ENCODE measurements around the gene MYH4.

Gene MYH4

DNA sequence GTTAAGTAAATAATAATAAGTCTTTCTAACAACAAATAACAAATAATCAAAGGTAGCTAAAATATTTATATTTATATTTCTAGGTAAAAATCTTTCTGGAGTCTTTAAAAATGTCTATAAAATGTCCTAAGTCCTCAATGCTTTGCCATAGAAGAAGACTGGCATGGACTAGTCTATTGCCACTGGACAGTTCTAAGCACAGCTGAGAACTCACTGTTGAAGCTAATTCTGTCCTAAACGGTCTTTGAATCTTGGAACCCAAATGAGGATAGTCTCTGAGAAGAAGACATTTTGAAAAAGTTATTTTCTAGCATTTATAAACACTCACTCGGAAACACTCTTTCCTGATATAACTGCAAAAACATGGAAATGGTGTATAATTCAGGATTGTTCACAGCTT is 48.1 kb downstream of the MYH4 start:
- no peak for DNase-seq

DNA sequence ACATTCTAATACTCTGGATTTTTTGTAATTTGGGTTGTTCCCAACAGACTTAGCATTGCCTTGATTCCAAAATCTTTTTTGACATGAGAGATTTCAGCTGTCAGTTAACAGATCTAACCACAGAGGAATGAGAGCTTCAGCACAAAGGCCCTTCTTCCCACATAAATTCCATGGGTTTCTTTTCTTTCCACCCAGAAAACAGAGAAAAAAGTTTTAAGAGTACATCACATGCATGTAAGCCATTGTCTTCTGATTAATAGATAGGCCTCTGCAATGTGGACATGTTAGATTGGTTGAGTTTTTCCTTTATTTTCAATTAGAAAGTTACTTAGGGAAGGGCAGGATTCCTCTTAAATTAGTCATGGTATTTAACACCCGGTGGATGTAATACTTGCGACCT is 48.5 kb downstream of the MYH4 start:
- DNase-seq: no peak

DNA sequence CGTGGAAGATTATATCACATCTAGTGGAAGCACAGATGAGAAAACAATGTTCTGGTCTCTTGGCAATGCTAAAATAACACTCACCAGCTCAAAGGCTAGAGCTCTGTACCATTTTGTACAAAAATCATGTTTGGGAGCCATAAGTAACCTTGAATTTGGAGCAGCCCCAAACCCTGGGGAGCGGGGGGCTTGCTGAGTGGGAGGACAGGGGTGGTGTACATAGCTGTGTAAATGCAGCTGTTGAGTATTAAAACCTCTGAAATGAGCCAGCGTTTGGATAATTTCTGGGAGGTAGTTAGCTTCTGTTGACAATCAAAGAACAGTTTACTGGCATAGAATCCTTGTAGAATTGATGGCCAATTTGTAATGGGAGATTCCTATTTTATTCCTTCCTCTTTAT is 51.9 kb downstream of the MYH4 start:
- DNase-seq: no peak

DNA sequence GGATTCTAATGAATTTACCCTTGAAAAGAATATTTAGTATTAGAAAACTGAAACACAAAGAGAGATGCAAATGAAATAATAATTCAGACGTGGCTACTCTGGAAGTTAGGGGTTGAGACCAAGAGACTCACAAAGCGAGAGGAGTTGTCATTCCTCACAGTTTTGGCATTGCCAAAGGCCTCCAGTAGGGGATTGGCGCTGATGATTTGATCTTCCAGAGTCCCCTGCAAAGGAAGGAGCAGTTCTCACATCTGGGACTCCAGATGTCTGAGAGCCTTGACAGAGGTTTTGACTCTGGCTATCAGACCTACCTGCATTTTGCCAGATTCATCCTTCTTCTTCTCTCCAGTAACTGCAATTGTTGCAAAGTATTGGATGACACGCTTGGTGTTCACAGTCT is 54.2 kb downstream of the MYH4 start:
- DNase-seq: no peak

DNA sequence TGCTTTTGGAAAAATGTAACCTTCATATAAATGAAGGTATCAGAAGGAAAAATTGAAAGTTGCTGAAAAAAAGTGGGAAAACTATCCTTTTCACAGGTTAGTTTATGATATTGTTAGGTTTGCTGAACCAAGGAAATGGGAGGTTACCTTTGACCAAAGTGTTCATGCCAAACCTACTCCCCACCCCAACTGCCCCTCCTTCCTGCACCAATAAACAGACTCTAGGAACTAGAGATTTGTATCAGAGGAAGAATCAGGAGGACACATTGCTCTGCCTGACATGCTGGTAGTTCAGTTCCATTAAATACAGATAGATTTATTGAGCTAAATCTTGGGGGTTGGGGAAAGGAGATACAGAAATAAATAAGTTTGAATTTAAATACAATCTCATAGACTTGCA is 65.8 kb downstream of the MYH4 start:
- DNase-seq: no peak

DNA sequence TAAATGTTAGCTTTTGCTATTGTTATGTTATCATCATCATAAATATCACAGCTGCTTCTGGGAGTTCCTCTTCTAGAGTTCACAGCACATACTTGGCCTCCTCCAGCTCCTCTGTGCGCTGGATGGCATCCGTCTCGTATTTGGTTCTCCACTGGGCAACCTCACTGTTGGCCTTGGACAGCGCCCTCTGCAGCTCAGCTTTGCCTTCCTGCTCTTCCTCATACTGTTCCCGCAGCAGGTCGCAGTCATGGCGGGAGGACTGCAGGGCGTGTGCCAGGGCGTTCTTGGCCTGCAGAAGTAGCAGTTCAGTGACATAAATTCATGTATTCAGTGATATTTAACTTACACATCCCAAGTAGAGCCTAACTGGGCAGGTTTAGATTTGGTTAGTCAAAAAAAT is 71.0 kb downstream of the MYH4 start:
- DNase-seq: no peak

DNA sequence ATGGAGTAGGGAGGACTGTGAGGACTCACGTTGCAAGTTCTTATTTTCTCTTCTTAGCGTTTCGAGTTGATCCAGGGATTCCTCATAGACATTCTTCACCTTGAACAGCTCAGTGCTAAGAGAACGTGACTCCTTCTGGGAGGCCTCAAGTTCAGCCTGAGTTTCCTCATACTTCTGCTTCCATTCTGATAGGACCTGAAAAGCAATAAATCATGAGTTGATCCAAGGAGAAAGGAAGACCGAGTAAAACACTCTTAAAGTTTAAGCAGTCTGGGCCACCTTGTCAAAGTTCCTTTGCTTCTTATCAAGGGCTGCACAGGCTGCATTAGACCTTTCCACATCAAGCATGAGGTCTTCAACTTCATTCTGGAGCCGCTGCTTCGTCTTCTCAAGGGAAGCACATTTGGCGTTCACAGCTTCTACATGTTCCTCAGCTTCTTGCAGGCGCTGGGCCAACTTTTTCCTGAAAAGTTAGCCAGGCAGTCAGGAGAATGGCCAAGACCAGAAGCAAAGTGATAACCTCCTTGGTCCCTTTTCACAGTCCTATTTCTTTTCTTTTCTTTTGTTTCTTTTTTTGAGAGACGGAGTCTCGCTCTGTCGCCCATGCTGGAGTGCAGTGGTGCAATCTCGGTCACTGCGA is 72.7 kb downstream of the MYH4 start:
- no peak for DNase-seq

DNA sequence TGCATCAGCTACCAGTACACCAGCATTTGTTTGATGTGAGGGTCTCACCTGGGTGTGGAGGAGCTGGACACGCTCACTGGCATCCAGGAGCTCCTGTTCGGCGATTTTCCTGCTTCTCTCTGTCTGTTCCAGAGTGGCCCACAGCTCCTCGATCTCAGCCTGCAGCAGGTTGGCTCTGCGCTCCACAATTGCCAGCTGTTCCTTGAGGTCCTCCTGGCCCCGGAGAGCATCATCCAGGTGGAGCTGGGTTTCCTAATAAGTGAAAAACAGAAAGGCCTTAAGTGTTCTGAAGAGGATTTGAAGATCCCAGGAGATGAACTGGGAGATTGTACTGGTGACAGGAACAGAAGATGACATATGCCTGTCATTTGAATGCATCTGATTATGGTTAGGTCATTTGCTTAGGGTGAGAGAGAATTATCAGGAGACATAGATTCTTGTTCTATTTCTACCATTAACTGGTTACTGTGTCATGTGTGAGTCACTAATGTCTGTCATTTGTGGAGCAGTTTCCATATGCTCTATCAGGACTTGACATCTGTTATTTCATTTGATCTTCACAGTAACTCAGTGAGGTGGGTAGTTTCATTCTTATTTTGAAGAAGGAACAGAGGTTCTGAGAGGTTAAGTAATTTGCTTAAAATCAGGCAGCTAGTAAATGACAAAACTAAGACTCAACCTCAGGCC is 75.0 kb downstream of the MYH4 start:
- no peak for DNase-seq
